HCT116 (cell line): ENCODE measurements around the gene ZBED1. TPM values are rescaled to one million over a fixed set of nuclear protein-coding genes. Genes with fewer than 3 reads are reported as not detected.
A peak's percentile ranks its signal among the peaks of the same experiment; 100 is the strongest.
"Not testable (repeated sequence)": the region's sequence is repeated elsewhere in the genome, so short reads cannot be mapped to it uniquely, and the experiment has no call there.

Source experiments
- ATAC-seq: fragments of 200-7000 bp; cut with Tn5 transposase; 2 replicates; pipeline ENCODE4 v1.9.1; 2020; ENCODE audit warnings: mild to moderate bottlenecking, moderate library complexity
- BruUV-seq: library from RNA; stranded (reverse); fragments of 400-500 nt; replicated peaks from 2 replicates; lab custom pipeline; 2021; lab: Mats Ljungman, UMichigan
- CTCF ChIA-PET: fragments of 300-600 bp; sonication (Branson Sonifier 250); formaldehyde crosslinking; loops from one replicate; lab custom pipeline; 2021; ENCODE audit warnings: antibody characterized with exemption; lab: Charles Lee
- POLR2A ChIA-PET: fragments of 300-600, 350-600 bp; sonication (Branson Sonifier 250); formaldehyde crosslinking; loops from one replicate; lab custom pipeline; 2021; ENCODE audit warnings: antibody characterized with exemption; lab: Charles Lee
- RAD21 ChIA-PET, 2 experiments: fragments of 300-600 bp; sonication (Branson Sonifier 250); formaldehyde crosslinking; loops; one replicate each; lab custom pipeline; 2023; ENCODE audit warnings: low total read pairs in 2 of 2; ENCODE audit not compliant: uncharacterized antibody in 2 of 2, unreplicated experiment in 2 of 2, low non-redundant PET in 1 of 2; lab: Charles Lee
- DNase-seq: peaks from one replicate; pipeline ENCODE4 v3.0.0-alpha.2; 2010; ENCODE audit warnings: low read depth, low spot score
- H2AFZ ChIP-seq: fragments of 200-600 bp; shearing (Covaris generic), sonication (generic); 2 replicates; pipeline ENCODE4 v1.6.1; 2017; ENCODE audit warnings: low read depth, mixed run types, mixed read lengths, antibody characterized with exemption, low read length; ENCODE audit not compliant: poor library complexity, severe bottlenecking
- H3K27ac ChIP-seq: 2 replicates; pipeline ENCODE4 v1.5.1; 2012; ENCODE audit warnings: low read depth, low read length
- H3K27me3 ChIP-seq: fragments of 200-600 bp; sonication (generic); 2 replicates; pipeline ENCODE4 v1.6.1; 2016; ENCODE audit warnings: mixed run types, low read length, mixed read lengths; ENCODE audit not compliant: insufficient read depth
- H3K36me3 ChIP-seq, 2 experiments: fragments of 200-500 bp in 1 of 2; fragments of 200-600 bp in 1 of 2; sonication (Bioruptor generic) in 1 of 2; sonication (generic) in 1 of 2; 2 replicates each; pipeline versions ENCODE4 v1.5.1 to v1.6.1; 2014 to 2016; ENCODE audit warnings: low read length in 2 of 2, inconsistent platforms in 1 of 2, mixed read lengths in 1 of 2, mixed run types in 1 of 2; ENCODE audit not compliant: insufficient read depth in 2 of 2, control insufficient read depth in 1 of 2
- H3K4me1 ChIP-seq, 2 experiments: fragments of 200-600 bp in 1 of 2; sonication (generic) in 1 of 2; 2 replicates each; pipeline versions ENCODE4 v1.5.1 to v1.6.1; 2012 to 2017; ENCODE audit warnings: low read length in 2 of 2, inconsistent platforms in 1 of 2, mild to moderate bottlenecking in 1 of 2, mixed read lengths in 1 of 2, mixed run types in 1 of 2, moderate library complexity in 1 of 2; ENCODE audit not compliant: insufficient read depth in 2 of 2, control insufficient read depth in 1 of 2
- H3K4me2 ChIP-seq: fragments of 200-600 bp; sonication (generic); 2 replicates; pipeline ENCODE4 v1.6.1; 2017; ENCODE audit warnings: mixed run types, low read length, mixed read lengths
- H3K4me3 ChIP-seq, 2 experiments: fragments of 200-600 bp in 1 of 2; sonication (generic) in 1 of 2; replicated peaks in 1 of 2; 2 replicates each; pipeline ENCODE4 v1.5.1; 2011 to 2016; ENCODE audit warnings: low read length in 2 of 2, control low read depth in 1 of 2, low read depth in 1 of 2, mild to moderate bottlenecking in 1 of 2, mixed read lengths in 1 of 2, mixed run types in 1 of 2
- H3K79me2 ChIP-seq: fragments of 200-600 bp; sonication (generic); 2 replicates; pipeline ENCODE4 v1.6.1; 2017; ENCODE audit warnings: mild to moderate bottlenecking, mixed run types, low read length, moderate library complexity, mixed read lengths; ENCODE audit not compliant: insufficient read depth
- H3K9ac ChIP-seq: fragments of 200-600 bp; sonication (generic); 2 replicates; pipeline ENCODE4 v1.6.1; 2016; ENCODE audit warnings: low read length, mixed read lengths
- H3K9me2 ChIP-seq: fragments of 200-600 bp; sonication (generic), shearing (Covaris generic); 2 replicates; pipeline ENCODE4 v1.6.1; 2017; ENCODE audit warnings: mixed run types, mild to moderate bottlenecking, moderate library complexity; ENCODE audit not compliant: insufficient read depth
- H3K9me3 ChIP-seq, 2 experiments: fragments of 200-500 bp in 1 of 2; fragments of 200-600 bp in 1 of 2; sonication (Bioruptor generic) in 1 of 2; sonication (generic) in 1 of 2; 2 replicates each; pipeline ENCODE4 v1.6.1; 2014 to 2017; ENCODE audit warnings: low read length in 2 of 2, mixed read lengths in 2 of 2, inconsistent platforms in 1 of 2, low read depth in 1 of 2, mild to moderate bottlenecking in 1 of 2, mixed run types in 1 of 2, moderate library complexity in 1 of 2; ENCODE audit not compliant: control insufficient read depth in 1 of 2, insufficient read depth in 1 of 2
- H4K20me1 ChIP-seq: fragments of 200-600 bp; sonication (generic), shearing (Covaris generic); 2 replicates; pipeline ENCODE4 v1.6.1; 2017; ENCODE audit warnings: mixed run types, mild to moderate bottlenecking, moderate library complexity; ENCODE audit not compliant: insufficient read depth
- ATF3 ChIP-seq: IDR thresholded peaks from 2 replicates; pipeline ENCODE4 v1.6.1; 2012
- CEBPB ChIP-seq: IDR thresholded peaks from 2 replicates; pipeline ENCODE4 v1.6.1; 2012; ENCODE audit warnings: low read depth
- EZH2 ChIP-seq: fragments of 200-600 bp; sonication (generic); IDR thresholded peaks from 2 replicates; pipeline ENCODE4 v1.6.1; 2017; ENCODE audit warnings: antibody characterized with exemption, mixed run types
- EZH2phosphoT487 ChIP-seq: fragments of 200-600 bp; IDR thresholded peaks from 2 replicates; pipeline ENCODE4 v1.6.1; 2018; ENCODE audit warnings: antibody characterized with exemption, borderline replicate concordance
- POLR2A ChIP-seq: IDR thresholded peaks from 2 replicates; pipeline ENCODE4 v1.7.0; 2011; ENCODE audit warnings: borderline replicate concordance; ENCODE audit not compliant: insufficient read depth, insufficient read length; ENCODE audit errors: extremely low read depth
- POLR2AphosphoS5 ChIP-seq: IDR thresholded peaks from 2 replicates; pipeline ENCODE4 v1.6.1; 2011; ENCODE audit warnings: mild to moderate bottlenecking, low read depth, low read length, moderate library complexity
- REST ChIP-seq: IDR thresholded peaks from 2 replicates; pipeline ENCODE4 v1.6.1; 2012; ENCODE audit warnings: low read depth
- SIN3A ChIP-seq: IDR thresholded peaks from 2 replicates; pipeline ENCODE4 v1.6.1; 2012; ENCODE audit warnings: low read depth
- SRF ChIP-seq: IDR thresholded peaks from 2 replicates; pipeline ENCODE4 v1.6.1; 2012; ENCODE audit warnings: low read depth
- YY1 ChIP-seq: IDR thresholded peaks from 2 replicates; pipeline ENCODE4 v1.6.1; 2011; ENCODE audit warnings: low read length, low read depth, moderate library complexity, mild to moderate bottlenecking; ENCODE audit not compliant: insufficient replicate concordance; ENCODE audit errors: extremely low read depth
- ZBTB33 ChIP-seq: IDR thresholded peaks from 2 replicates; pipeline ENCODE4 v1.6.1; 2011; ENCODE audit warnings: mild to moderate bottlenecking, low read length, moderate library complexity; ENCODE audit not compliant: insufficient replicate concordance; ENCODE audit errors: extremely low read depth
- ZFX ChIP-seq: fragments of 450-650 bp; IDR thresholded peaks from 2 replicates; pipeline ENCODE4 v1.6.1; 2017
- intact Hi-C: fragments of 100-400 bp; cut with micrococcal nuclease; formaldehyde crosslinking; loops from 2 replicates; pipeline ENCODE4 v1.10.0; 2022
- total RNA-seq: library from RNA; stranded (reverse); gene quantifications from one replicate; pipeline ENCODE4 v1.2.1, GENCODE V29; 2021; ENCODE audit not compliant: unreplicated experiment

The ZBED1 gene
- total RNA-seq, 1 experiment from 2014 or later = 21.0 TPM

GRCh38 chrX:2479982-2480381 is 20.8 kb downstream of the ZBED1 start:
- peak overlapping the region; percentile 26; the same call in 1 of the 2 replicates for H3K9ac ChIP-seq
- CTCF ChIA-PET, DNase-seq, H3K27me3 ChIP-seq, H4K20me1 ChIP-seq, POLR2A ChIA-PET, H2AFZ ChIP-seq, BruUV-seq, ATAC-seq, RAD21 ChIA-PET, H3K36me3 ChIP-seq, H3K9me2 ChIP-seq, H3K9me3 ChIP-seq, H3K4me3 ChIP-seq: not testable (repeated sequence)
- H3K79me2 ChIP-seq = peaks cover 34% of the 10 kb centered on the region; the same call in 1 of the 2 replicates
- H3K27ac ChIP-seq = peak overlapping the region; percentile 67; the same call in 1 of the 2 replicates
- intact Hi-C loops = loop anchor here (1.0 kb wide), 3 partner anchors 16 to 113 kb away; no protein-coding TSS in a partner anchor
- peak overlapping the region; percentile 71 for H3K4me2 ChIP-seq
- H3K4me1 ChIP-seq = peaks cover 20 to 50% of the 10 kb centered on the region in 2 experiments; a peak in 3 of 4 replicates

- ChIA-PET CTCF (no interaction called here), POLR2A (no interaction called here), RAD21 (no interaction called here)
- no peak for TF ChIP-seq ATF3
- TF ChIP-seq ZFX = no peak
- no peak for TF ChIP-seq SRF
- TF ChIP-seq POLR2AphosphoS5 = no peak
- TF ChIP-seq ZBTB33 = no peak
- TF ChIP-seq CEBPB = no peak
- TF ChIP-seq POLR2A = no peak
- TF ChIP-seq REST = no peak
- TF ChIP-seq EZH2 = no peak
- TF ChIP-seq YY1 = no peak
- no peak for TF ChIP-seq EZH2phosphoT487
- TF ChIP-seq SIN3A = no peak
- ATAC-seq (peak; percentile 31), DNase-seq (peak; percentile 79)
- intact Hi-C loops = loop anchor here (1.0 kb wide), 3 partner anchors 15 to 114 kb away; no protein-coding TSS in a partner anchor
- Histone ChIP-seq H3K4me3 (peak overlapping the region in 1 of 2 experiments; percentile 34; a peak in 2 of 4 replicates), H3K9ac (peak overlapping the region; percentile 26), H3K27ac (peak overlapping the region; percentile 67), H3K79me2 (peaks cover 34% of the 10 kb centered on the region; the same call in 1 of the 2 replicates), H3K4me2 (peak overlapping the region; percentile 71), H2AFZ (no peak overlapping the region), H4K20me1 (no peaks in the 10 kb centered on the region), H3K9me3 (no peaks in the 10 kb centered on the region), H3K4me1 (peaks cover 22 to 56% of the 10 kb centered on the region in 2 experiments; a peak in 3 of 4 replicates), H3K9me2 (no peaks in the 10 kb centered on the region), H3K36me3 (no peaks in the 10 kb centered on the region), H3K27me3 (no peaks in the 10 kb centered on the region)
- no TSS peak for BruUV-seq
Measured at GRCh38 chrX:2479420-2479780, 21.4 kb downstream of the ZBED1 start.
